WTC11 (cell line): ENCODE data around the gene GLB1L2. TPM values are rescaled to one million over a fixed set of nuclear protein-coding genes. Genes with fewer than 3 reads are reported as not detected.

ENCODE experiments used
- ATAC-seq: fragments of 200-7000 bp; cut with Tn5 transposase; 2 replicates; pipeline ENCODE4 v1.10.0; 2021; ENCODE audit warnings: mild to moderate bottlenecking, moderate library complexity
- CTCF ChIA-PET: fragments of 300-600 bp; sonication (Branson Sonifier 250); formaldehyde crosslinking; loops from one replicate; lab custom pipeline; 2021; ENCODE audit warnings: antibody characterized with exemption; lab: Charles Lee
- POLR2A ChIA-PET: fragments of 350-600 bp; sonication (Branson Sonifier 250); formaldehyde crosslinking; loops from one replicate; lab custom pipeline; 2021; ENCODE audit warnings: antibody characterized with exemption; lab: Charles Lee
- DNase-seq: peaks from one replicate; pipeline ENCODE4 v3.0.0; 2021; ENCODE audit warnings: low spot score
- H3K27ac Mint-ChIP-seq: 2 replicates; pipeline ENCODE4 v1.8.0; 2021; ENCODE audit warnings: mixed read lengths
- H3K27me3 Mint-ChIP-seq: 2 replicates; pipeline ENCODE4 v1.8.0; 2021; ENCODE audit warnings: low read depth, mild to moderate bottlenecking, moderate library complexity, mixed read lengths
- H3K36me3 Mint-ChIP-seq: 2 replicates; pipeline ENCODE4 v1.8.0; 2021; ENCODE audit warnings: mixed read lengths
- H3K4me1 Mint-ChIP-seq: 2 replicates; pipeline ENCODE4 v1.8.0; 2022; ENCODE audit warnings: mixed read lengths
- H3K4me3 Mint-ChIP-seq: 2 replicates; pipeline ENCODE4 v1.8.0; 2021; ENCODE audit warnings: mild to moderate bottlenecking, moderate library complexity, mixed read lengths
- H3K9me3 Mint-ChIP-seq: 2 replicates; pipeline ENCODE4 v1.8.0; 2021; ENCODE audit warnings: mixed read lengths
- AFF4 ChIP-seq: sonication (generic); formaldehyde crosslinking; IDR thresholded peaks from 2 replicates; pipeline ENCODE4 v1.8.1; 2023; ENCODE audit warnings: mild to moderate bottlenecking, missing genetic modification reagents, borderline replicate concordance
- ATF1 ChIP-seq: sonication (generic); formaldehyde crosslinking; IDR thresholded peaks from 2 replicates; pipeline ENCODE4 v1.8.1; 2023; ENCODE audit warnings: mild to moderate bottlenecking, moderate library complexity, missing genetic modification reagents
- ATF6 ChIP-seq: sonication (generic); formaldehyde crosslinking; IDR thresholded peaks from 2 replicates; pipeline ENCODE4 v1.8.1; 2023; ENCODE audit warnings: mild to moderate bottlenecking, missing genetic modification reagents
- CBFB ChIP-seq: sonication (generic); formaldehyde crosslinking; IDR thresholded peaks from 2 replicates; pipeline ENCODE4 v1.8.1; 2022; ENCODE audit warnings: mild to moderate bottlenecking, low read depth, missing genetic modification reagents
- FOXP1 ChIP-seq: sonication (generic); formaldehyde crosslinking; IDR thresholded peaks from 2 replicates; pipeline ENCODE4 v1.8.0; 2022; ENCODE audit warnings: missing genetic modification reagents, mild to moderate bottlenecking, moderate library complexity, borderline replicate concordance
- HMGA2 ChIP-seq: fragments of 250-450 bp; sonication (Bioruptor Pico); IDR thresholded peaks from 2 replicates; pipeline ENCODE4 v1.4.0; 2021; ENCODE audit warnings: mild to moderate bottlenecking, moderate library complexity
- IRF2 ChIP-seq: sonication (generic); formaldehyde crosslinking; IDR thresholded peaks from 2 replicates; pipeline ENCODE4 v1.8.0; 2022; ENCODE audit warnings: low read depth, missing genetic modification reagents, borderline replicate concordance
- KAT7 ChIP-seq: sonication (generic); formaldehyde crosslinking; IDR thresholded peaks from 2 replicates; pipeline ENCODE4 v1.8.1; 2023; ENCODE audit warnings: missing genetic modification reagents, mild to moderate bottlenecking, borderline replicate concordance
- MAX ChIP-seq: sonication (generic); formaldehyde crosslinking; IDR thresholded peaks from 2 replicates; pipeline ENCODE4 v1.8.0; 2022; ENCODE audit warnings: mild to moderate bottlenecking, missing genetic modification reagents
- NR1H2 ChIP-seq: sonication (generic); formaldehyde crosslinking; IDR thresholded peaks from 2 replicates; pipeline ENCODE4 v1.9.0; 2021; ENCODE audit warnings: mild to moderate bottlenecking, moderate library complexity, missing genetic modification reagents
- NR2C2 ChIP-seq: sonication (generic); formaldehyde crosslinking; IDR thresholded peaks from 2 replicates; pipeline ENCODE4 v1.8.0; 2022; ENCODE audit warnings: mild to moderate bottlenecking, missing genetic modification reagents
- RELA ChIP-seq: sonication (generic); formaldehyde crosslinking; IDR thresholded peaks from 2 replicates; pipeline ENCODE4 v1.8.1; 2022; ENCODE audit warnings: missing genetic modification reagents, mild to moderate bottlenecking, borderline replicate concordance
- TEAD4 ChIP-seq: sonication (generic); formaldehyde crosslinking; IDR thresholded peaks from 2 replicates; pipeline ENCODE4 v1.8.0; 2022; ENCODE audit warnings: mild to moderate bottlenecking, missing genetic modification reagents
- USF1 ChIP-seq: sonication (generic); formaldehyde crosslinking; IDR thresholded peaks from 2 replicates; pipeline ENCODE4 v1.8.0; 2022; ENCODE audit warnings: mild to moderate bottlenecking, missing genetic modification reagents
- ZMAT4 ChIP-seq: fragments of 250-450 bp; sonication (Bioruptor Pico); IDR thresholded peaks from 2 replicates; pipeline ENCODE4 v1.9.0; 2021; ENCODE audit warnings: mild to moderate bottlenecking
- ZNF219 ChIP-seq: sonication (generic); formaldehyde crosslinking; IDR thresholded peaks from 2 replicates; pipeline ENCODE4 v1.8.0; 2023; ENCODE audit warnings: missing genetic modification reagents, mild to moderate bottlenecking, borderline replicate concordance
- ZNF232 ChIP-seq: sonication (generic); formaldehyde crosslinking; IDR thresholded peaks from 2 replicates; pipeline ENCODE4 v1.8.0; 2022; ENCODE audit warnings: mild to moderate bottlenecking, missing genetic modification reagents
- ZNF416 ChIP-seq: fragments of 250-450 bp; sonication (Bioruptor Pico); IDR thresholded peaks from 2 replicates; pipeline ENCODE4 v1.9.0; 2021; ENCODE audit warnings: mild to moderate bottlenecking, inconsistent platforms
- ZNF423 ChIP-seq: fragments of 250-450 bp; sonication (Bioruptor Pico); IDR thresholded peaks from 2 replicates; pipeline ENCODE4 v2.1.2; 2022; ENCODE audit warnings: mild to moderate bottlenecking, moderate library complexity
- total RNA-seq: library from RNA; stranded (reverse); gene quantifications from 3 replicates; pipeline ENCODE4 v1.2.3, GENCODE V29; 2021
- TF ChIP-seq, protein P1 (sequence below): sonication (generic); formaldehyde crosslinking; IDR thresholded peaks from 2 replicates; pipeline ENCODE4 v1.8.0; 2022; ENCODE audit warnings: mild to moderate bottlenecking, missing genetic modification reagents
- TF ChIP-seq, protein P2 (sequence below): fragments of 200-600 bp; IDR thresholded peaks from 2 replicates; pipeline ENCODE4 v1.8.0; 2022; ENCODE audit warnings: antibody characterized with exemption
- TF ChIP-seq, protein P3 (sequence below): fragments of 250-450 bp; sonication (Bioruptor Pico); IDR thresholded peaks from 2 replicates; pipeline ENCODE4 v2.1.2; 2022; ENCODE audit warnings: mild to moderate bottlenecking, moderate library complexity

The GLB1L2 gene
- total RNA-seq, 1 experiment from 2014 or later, result 6.0 TPM

DNA sequence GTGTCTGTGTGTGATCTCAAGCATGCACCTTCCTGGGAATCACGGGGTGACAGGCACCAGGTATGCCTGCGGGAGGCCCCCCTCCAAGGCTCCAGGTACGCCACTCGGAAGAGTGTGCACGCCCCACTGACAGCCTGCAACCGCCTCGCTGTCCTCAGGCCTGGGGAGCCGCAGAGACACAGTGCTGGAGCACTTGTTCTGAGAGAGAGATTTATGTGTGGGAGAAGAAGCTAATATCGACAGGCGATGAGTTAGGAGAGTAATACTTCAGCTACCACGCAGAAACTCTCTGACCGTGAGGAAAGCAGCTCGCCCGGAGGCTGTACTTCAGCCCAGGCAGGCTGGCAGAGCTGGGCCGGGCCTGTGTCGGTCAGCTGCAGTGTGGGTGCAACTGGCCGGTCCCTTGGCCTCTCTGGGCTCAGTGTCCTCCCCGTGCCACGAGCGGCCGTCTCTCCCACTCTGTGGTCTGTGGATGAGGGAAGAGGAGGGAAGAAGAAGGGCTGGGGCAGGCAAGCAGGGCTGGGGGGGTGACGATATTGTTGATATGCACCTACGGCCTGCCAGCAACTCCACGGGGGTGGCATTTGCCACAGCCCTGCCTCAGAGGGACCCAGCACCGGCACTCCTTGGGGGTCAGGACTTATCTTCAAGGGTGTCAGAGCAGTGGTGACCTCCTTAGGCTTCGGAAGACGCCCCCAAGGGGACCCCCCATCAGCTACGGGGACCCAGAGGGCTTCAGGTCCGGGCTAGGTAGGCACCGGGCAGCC lies 73.0 kb downstream of the GLB1L2 start:
- no peak overlapping the region for H3K4me3 Mint-ChIP-seq
- H3K27ac Mint-ChIP-seq, result no peak overlapping the region; the same call in 1 of the 2 replicates
- H3K36me3 Mint-ChIP-seq, result peaks cover 11% of the 10 kb centered on the region
- TF ChIP-seq, protein P1, sequence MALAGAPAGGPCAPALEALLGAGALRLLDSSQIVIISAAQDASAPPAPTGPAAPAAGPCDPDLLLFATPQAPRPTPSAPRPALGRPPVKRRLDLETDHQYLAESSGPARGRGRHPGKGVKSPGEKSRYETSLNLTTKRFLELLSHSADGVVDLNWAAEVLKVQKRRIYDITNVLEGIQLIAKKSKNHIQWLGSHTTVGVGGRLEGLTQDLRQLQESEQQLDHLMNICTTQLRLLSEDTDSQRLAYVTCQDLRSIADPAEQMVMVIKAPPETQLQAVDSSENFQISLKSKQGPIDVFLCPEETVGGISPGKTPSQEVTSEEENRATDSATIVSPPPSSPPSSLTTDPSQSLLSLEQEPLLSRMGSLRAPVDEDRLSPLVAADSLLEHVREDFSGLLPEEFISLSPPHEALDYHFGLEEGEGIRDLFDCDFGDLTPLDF (CRISPR knock-in tag), result no peak
- TF ChIP-seq, protein P2, sequence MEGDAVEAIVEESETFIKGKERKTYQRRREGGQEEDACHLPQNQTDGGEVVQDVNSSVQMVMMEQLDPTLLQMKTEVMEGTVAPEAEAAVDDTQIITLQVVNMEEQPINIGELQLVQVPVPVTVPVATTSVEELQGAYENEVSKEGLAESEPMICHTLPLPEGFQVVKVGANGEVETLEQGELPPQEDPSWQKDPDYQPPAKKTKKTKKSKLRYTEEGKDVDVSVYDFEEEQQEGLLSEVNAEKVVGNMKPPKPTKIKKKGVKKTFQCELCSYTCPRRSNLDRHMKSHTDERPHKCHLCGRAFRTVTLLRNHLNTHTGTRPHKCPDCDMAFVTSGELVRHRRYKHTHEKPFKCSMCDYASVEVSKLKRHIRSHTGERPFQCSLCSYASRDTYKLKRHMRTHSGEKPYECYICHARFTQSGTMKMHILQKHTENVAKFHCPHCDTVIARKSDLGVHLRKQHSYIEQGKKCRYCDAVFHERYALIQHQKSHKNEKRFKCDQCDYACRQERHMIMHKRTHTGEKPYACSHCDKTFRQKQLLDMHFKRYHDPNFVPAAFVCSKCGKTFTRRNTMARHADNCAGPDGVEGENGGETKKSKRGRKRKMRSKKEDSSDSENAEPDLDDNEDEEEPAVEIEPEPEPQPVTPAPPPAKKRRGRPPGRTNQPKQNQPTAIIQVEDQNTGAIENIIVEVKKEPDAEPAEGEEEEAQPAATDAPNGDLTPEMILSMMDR, result no peak
- TF ChIP-seq IRF2 (no peak), NR1H2 (CRISPR knock-in tag) (no peak), NR2C2 (CRISPR knock-in tag) (no peak), MAX (no peak), USF1 (no peak), FOXP1 (no peak), CBFB (CRISPR knock-in tag) (no peak), RELA (CRISPR knock-in tag) (no peak), ZNF232 (CRISPR knock-in tag) (no peak), AFF4 (CRISPR knock-in tag) (no peak)
- no peak for DNase-seq
- peaks cover 8% of the 10 kb centered on the region for H3K9me3 Mint-ChIP-seq
- POLR2A ChIA-PET, result no interaction called here
- H3K27me3 Mint-ChIP-seq, result no peaks in the 10 kb centered on the region
- H3K4me1 Mint-ChIP-seq, result peaks cover 24% of the 10 kb centered on the region
- no peak for ATAC-seq
- CTCF ChIA-PET, result no interaction called here

GRCh38 chr11:134405436-134405835 lies 73.6 kb downstream of the GLB1L2 start:
- Mint-ChIP-seq H3K27ac (no peak overlapping the region), H3K4me3 (no peak overlapping the region), H3K9me3 (peaks cover 8% of the 10 kb centered on the region), H3K36me3 (peaks cover 9% of the 10 kb centered on the region), H3K27me3 (no peaks in the 10 kb centered on the region), H3K4me1 (peaks cover 31% of the 10 kb centered on the region)
- no peak for ATAC-seq
- DNase-seq, result no peak
- POLR2A ChIA-PET, result no interaction called here
- CTCF ChIA-PET, result no interaction called here
- TF ChIP-seq ZNF423 (CRISPR knock-in tag) (no peak), USF1 (no peak), ATF1 (CRISPR knock-in tag) (no peak), ZMAT4 (no peak), ATF6 (CRISPR knock-in tag) (no peak), KAT7 (CRISPR knock-in tag) (no peak), TEAD4 (CRISPR knock-in tag) (no peak), ZNF416 (no peak), ZNF219 (CRISPR knock-in tag) (no peak), ZNF232 (CRISPR knock-in tag) (no peak), HMGA2 (CRISPR knock-in tag) (no peak)
- TF ChIP-seq, protein P3, sequence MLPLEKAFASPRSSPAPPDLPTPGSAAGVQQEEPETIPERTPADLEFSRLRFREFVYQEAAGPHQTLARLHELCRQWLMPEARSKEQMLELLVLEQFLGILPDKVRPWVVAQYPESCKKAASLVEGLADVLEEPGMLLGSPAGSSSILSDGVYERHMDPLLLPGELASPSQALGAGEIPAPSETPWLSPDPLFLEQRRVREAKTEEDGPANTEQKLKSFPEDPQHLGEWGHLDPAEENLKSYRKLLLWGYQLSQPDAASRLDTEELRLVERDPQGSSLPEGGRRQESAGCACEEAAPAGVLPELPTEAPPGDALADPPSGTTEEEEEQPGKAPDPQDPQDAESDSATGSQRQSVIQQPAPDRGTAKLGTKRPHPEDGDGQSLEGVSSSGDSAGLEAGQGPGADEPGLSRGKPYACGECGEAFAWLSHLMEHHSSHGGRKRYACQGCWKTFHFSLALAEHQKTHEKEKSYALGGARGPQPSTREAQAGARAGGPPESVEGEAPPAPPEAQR (CRISPR knock-in tag), result no peak
